Natural killer cell treated with Interleukin-12 subunit alpha and Interleukin-12 subunit beta and Interleukin-15 and Interleukin-18, amount 100 ng/mL, for 72 hours (primary cell): ENCODE measurements around the gene NBPF15. TPM values are rescaled to one million over a fixed set of nuclear protein-coding genes. Genes with fewer than 3 reads are reported as not detected.
A peak's percentile ranks its signal among the peaks of the same experiment; 100 is the strongest.
"Not testable (repeated sequence)": the region's sequence is repeated elsewhere in the genome, so short reads cannot be mapped to it uniquely, and the experiment has no call there.

Experiments used
- ATAC-seq, 2 donors: fragments of 150-1000 bp; cut with Tn5 transposase in 1 of 2; sonication (Bioruptor Pico), chemical (Tn5 transposase) in 1 of 2; 2 replicates each; pipeline ENCODE4 v1.10.0; 2021
- DNase-seq: peaks from one replicate; pipeline ENCODE4 v3.0.0; 2022; ENCODE audit warnings: low spot score
- H3K27ac Mint-ChIP-seq, 2 donors: 1 replicate in 1 of 2; 2 replicates in 1 of 2; pipeline ENCODE4 v1.8.0; 2022; ENCODE audit warnings: mixed read lengths in 2 of 2, mild to moderate bottlenecking in 1 of 2, moderate library complexity in 1 of 2
- H3K27me3 Mint-ChIP-seq, 2 donors: 1 replicate in 1 of 2; 2 replicates in 1 of 2; pipeline ENCODE4 v1.8.0; 2022; ENCODE audit warnings: mixed read lengths in 2 of 2
- H3K36me3 Mint-ChIP-seq: one replicate; pipeline ENCODE4 v1.8.0; 2022; ENCODE audit warnings: mixed read lengths
- H3K4me1 Mint-ChIP-seq, 2 donors: 1 replicate in 1 of 2; 2 replicates in 1 of 2; pipeline ENCODE4 v1.8.0; 2022; ENCODE audit warnings: low read depth in 2 of 2, mixed read lengths in 2 of 2, mild to moderate bottlenecking in 1 of 2
- H3K4me3 Mint-ChIP-seq: one replicate; pipeline ENCODE4 v1.8.0; 2022; ENCODE audit warnings: mixed read lengths
- H3K9me3 Mint-ChIP-seq: 2 replicates; pipeline ENCODE4 v1.8.0; 2022; ENCODE audit warnings: mixed read lengths
- total RNA-seq, 2 donors: library from RNA; stranded (reverse); gene quantifications; one replicate each; pipeline ENCODE4 v1.2.3, GENCODE V29; 2022

NBPF15 gene
- total RNA-seq, 2 donors from 2014 or later: 29.1 to 39.6 TPM

DNA sequence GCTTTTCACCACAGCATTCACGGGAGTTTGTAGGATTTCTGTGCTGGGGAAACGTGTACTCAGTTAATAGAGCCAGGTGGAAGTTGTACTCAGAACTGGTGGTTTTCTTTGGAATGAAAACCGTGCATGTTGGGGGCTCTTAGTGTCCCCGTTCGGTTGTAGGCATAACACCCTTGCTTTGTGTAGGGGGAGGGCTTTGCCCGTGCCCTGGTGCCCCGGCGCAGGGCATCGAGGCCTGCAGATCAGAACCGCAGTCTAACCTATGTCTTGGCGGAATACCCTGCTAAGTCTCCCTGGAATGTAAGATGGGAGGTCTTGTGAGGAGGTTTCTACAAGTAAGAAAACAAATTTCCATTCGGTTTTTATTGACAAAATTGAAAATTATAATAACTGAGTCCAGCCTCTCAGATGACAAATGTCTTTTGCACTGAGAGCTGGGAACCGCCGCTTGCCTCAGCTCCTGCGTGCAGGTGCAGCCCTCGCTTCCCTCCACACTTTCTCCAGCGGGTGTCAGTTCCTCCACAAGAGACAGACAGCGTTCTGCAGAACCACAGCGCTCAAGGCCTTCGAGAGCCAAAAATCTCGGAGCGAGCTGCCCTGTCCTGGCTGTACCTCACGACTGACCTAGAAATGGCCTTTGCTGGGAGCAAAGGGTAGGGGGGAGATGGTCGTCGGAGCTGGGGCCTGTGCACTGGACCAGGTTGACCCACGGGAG, 47.9 kb downstream of the NBPF15 start:
- H3K36me3 Mint-ChIP-seq, H3K27me3 Mint-ChIP-seq, H3K9me3 Mint-ChIP-seq, DNase-seq: not testable (repeated sequence)
- Mint-ChIP-seq H3K4me1 (peaks cover 9 to 15% of the 10 kb centered on the region in 2 donors), H3K27ac (peak overlapping the region; percentile 90 to 97), H3K4me3 (peak overlapping the region; percentile 92)
- peak; percentile 48 to 69 for ATAC-seq

GRCh38 chr1:144412491-144413403, 48.7 kb downstream of the NBPF15 start:
- peak; percentile 85 to 90 for ATAC-seq
- Mint-ChIP-seq H3K4me1 (peaks cover 12 to 15% of the 10 kb centered on the region in 2 donors), H3K27ac (peak overlapping the region; percentile 90 to 97), H3K4me3 (peak overlapping the region; percentile 92)
- not testable (repeated sequence) for H3K36me3 Mint-ChIP-seq, H3K9me3 Mint-ChIP-seq, H3K27me3 Mint-ChIP-seq
- peak; percentile 92 for DNase-seq

- peak; percentile 87 for DNase-seq
- H3K4me1 Mint-ChIP-seq: peaks cover 12 to 15% of the 10 kb centered on the region in 2 donors
- H3K36me3 Mint-ChIP-seq, H3K27me3 Mint-ChIP-seq, H3K9me3 Mint-ChIP-seq: not testable (repeated sequence)
- H3K27ac Mint-ChIP-seq: peak overlapping the region; percentile 90 to 97
- ATAC-seq: peak; percentile 53 to 61
- peak overlapping the region; percentile 92 for H3K4me3 Mint-ChIP-seq
These were observed 49.4 kb downstream of the NBPF15 start for GRCh38 chr1:144412068-144412471.

DNA sequence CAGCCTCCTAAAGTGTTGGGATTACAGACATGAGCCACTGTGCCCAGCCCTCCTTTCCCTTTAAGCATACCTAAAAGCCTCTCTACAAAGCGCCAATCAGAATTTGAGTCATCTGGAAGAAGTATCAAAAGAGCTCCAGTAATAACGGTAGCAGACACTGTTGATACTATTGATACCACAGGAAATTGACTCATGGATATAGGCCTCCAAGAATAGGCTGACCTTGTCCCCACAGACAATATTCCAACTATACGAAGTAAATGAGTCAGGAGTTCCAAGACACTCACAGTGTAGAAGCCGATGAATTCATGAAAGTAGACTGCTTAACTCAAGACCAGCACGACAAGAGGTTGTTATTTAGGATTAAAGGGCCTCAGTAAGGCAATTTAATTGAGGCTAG, 58.7 kb downstream of the NBPF15 start:
- not testable (repeated sequence) for H3K36me3 Mint-ChIP-seq, H3K9me3 Mint-ChIP-seq, H3K27ac Mint-ChIP-seq, H3K4me1 Mint-ChIP-seq, H3K4me3 Mint-ChIP-seq, H3K27me3 Mint-ChIP-seq, DNase-seq
- peak in 1 of 2 donors; percentile 62 for ATAC-seq

GRCh38 chr1:144371651-144372050, 89.8 kb downstream of the NBPF15 start:
- not testable (repeated sequence) for H3K36me3 Mint-ChIP-seq, H3K4me3 Mint-ChIP-seq, H3K27ac Mint-ChIP-seq, H3K27me3 Mint-ChIP-seq, DNase-seq, ATAC-seq, H3K9me3 Mint-ChIP-seq, H3K4me1 Mint-ChIP-seq

Other genes with a start within 250 kb of the NBPF15 start
- not detected for gene PPIAL4E, start 88.0 kb downstream of the NBPF15 start, total RNA-seq
- not detected for gene PPIAL4F, start 131.2 kb upstream of the NBPF15 start, total RNA-seq